Lung microvascular endothelial cell (primary cell): Measurements from ENCODE around the gene MCRIP1. TPM values are rescaled to one million over a fixed set of nuclear protein-coding genes. Genes with fewer than 3 reads are reported as not detected.
"Not testable (repeated sequence)": the region's sequence is repeated elsewhere in the genome, so short reads cannot be mapped to it uniquely, and the experiment has no call there.

ENCODE experiments used
- DNase-seq, 2 donors: peaks; one replicate each; pipeline versions ENCODE4 v3.0.0 to v3.0.0-alpha.2; 2010; ENCODE audit warnings: low read depth in 2 of 2
- total RNA-seq: library from RNA; depleted of rRNA; stranded (reverse); fragments of >200 nt; gene quantifications from 2 replicates; pipeline ENCODE4 v1.2.1, GENCODE V29; 2014

The MCRIP1 gene
- total RNA-seq, 1 donor from 2014 or later, result 178 TPM

DNA sequence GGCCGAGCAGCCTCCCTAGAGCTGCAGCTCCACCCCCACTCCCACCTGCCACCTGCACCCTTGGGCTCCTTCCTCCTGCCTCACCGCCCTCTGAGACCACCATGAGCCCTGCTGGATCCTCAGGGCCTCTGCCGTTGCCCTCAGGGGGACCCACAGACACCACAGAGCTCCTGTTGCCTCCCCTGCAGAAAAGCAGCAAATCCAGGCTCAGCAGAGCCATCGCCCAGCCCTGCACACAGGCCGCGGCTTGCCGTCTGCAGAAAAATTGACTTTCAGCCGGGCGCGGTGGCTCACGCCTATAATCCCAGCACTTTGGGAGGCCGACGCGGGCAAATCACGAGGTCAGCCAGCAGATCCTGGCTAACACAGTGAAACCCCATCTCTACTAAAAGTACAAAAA lies 8.8 kb upstream of the MCRIP1 start:
- DNase-seq, result no peak

GRCh38 chr17:81840826-81841778 lies 8.0 kb upstream of the MCRIP1 start:
- DNase-seq, result no peak

DNA sequence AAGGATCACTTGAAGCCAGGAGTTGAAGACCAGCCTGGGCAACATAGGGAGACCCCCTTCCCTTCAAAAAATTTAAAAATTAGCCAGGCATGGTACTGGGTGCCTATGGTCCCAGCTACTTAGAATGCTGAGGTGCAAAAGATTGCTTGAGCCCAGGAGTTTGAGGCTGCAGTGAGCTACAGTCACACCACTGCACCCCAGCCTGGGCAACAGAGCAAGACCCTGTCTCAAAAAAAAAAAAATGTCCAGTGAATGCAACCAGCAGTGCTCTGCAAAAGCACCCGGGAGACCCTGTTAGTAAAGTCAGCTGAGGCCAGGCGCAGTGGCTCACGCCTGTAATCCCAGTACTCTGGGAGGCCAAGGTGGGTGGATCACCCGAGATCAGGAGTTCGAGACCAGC lies 7.0 kb upstream of the MCRIP1 start:
- DNase-seq, result not testable (repeated sequence)

GRCh38 chr17:81839301-81839700 lies 6.2 kb upstream of the MCRIP1 start:
- no peak for DNase-seq

GRCh38 chr17:81838753-81839255 lies 5.7 kb upstream of the MCRIP1 start:
- DNase-seq, result no peak

DNA sequence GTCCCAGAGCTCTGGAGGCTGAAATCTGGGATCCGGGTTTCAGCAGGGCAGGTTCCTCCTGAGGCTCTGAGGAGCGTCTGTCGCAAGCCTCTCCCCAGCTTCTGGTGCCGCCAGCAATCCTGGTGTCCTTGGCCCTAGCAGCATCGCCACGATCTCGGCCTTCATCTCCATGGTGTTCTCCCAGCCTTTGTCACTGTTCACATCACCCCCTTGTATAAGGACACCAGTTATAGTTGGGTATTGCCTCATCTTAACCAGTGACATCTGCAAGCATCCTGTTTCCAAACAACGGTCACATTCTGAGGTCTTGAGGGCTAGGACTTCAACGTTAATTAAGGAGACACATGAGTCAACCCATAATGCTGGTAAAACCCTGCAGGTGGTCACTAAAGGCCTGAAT lies 4.5 kb upstream of the MCRIP1 start:
- no peak for DNase-seq

GRCh38 chr17:81834831-81835267 lies 1.8 kb upstream of the MCRIP1 start, which contains the start of gene PPP1R27:
Gene PPP1R27, minus strand, starts transcription at chr17:81835050. Its CDS starts 97 bp downstream, at chr17:81834953.
- DNase-seq, result no peak

GRCh38 chr17:81833921-81834830 lies 1.1 kb upstream of the MCRIP1 start:
- no peak for DNase-seq

DNA sequence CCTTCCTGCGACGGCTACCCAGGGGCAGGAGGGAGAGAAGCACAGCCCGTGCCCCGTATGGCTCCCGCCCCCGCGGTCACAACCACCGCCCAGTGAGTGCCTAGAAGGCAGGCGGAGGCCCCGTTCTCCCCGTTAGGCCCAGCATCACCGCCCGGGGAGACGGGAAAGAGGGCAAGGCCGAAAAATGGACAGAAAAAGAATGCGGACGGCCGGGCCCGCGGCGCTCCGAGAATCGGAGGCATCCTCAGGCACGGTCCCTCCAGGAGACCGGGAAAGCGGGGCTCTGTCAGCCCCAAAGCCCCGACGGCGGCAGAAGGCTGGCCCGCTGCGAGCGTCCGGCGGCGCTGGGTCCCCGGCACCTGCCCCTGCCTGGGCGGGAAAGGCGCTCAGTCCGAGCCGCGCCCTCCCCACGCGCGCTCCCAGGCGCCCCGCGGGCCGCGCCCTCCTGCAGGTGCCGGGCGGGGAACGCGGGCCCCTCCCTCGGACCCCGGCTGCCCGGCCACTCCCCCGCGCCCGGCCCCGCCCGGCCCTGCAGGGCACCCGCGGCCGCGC lies 407 bp downstream of the MCRIP1 start:
- DNase-seq, result peak; percentile 24 to 33

DNA sequence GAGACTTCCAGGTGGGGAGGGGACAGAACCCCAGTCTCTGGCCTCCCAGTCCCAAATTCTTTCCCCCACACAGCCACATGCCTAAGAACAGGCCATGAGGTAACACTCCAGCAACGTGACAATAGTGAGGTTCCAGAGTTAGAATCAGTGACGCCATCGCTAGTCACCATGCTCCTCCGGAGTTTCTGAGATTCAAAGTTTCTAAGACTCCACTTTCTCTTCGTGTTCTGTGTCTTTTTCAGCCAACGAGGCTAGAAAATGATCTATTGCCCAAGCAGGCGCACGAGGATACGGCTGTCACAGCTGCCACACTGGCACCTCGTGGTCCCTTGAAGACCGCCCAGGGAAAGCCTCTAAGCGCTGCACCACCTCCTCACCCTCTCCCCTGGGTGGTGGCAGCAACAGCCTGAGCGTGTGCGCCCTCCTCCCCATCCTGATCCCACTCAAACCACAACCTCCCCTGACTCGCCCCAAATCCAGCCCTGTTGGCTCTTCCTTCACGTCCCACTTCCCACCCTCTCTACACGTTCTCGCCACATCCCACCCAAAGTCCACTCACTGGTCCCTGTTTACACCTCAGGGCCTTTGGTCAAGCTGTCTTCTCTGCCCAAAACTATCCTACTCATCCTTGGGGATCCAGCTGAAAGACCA lies 1.0 kb downstream of the MCRIP1 start:
- peak in 1 of 2 donors; percentile 13 for DNase-seq

- DNase-seq, result no peak
Measured at GRCh38 chr17:81831563-81831956, 1.5 kb downstream of the MCRIP1 start.

- no peak for DNase-seq
Measured at GRCh38 chr17:81829858-81830257, 3.2 kb downstream of the MCRIP1 start.

GRCh38 chr17:81828656-81829055 lies 4.4 kb downstream of the MCRIP1 start:
- peak in 1 of 2 donors; percentile 21 for DNase-seq

DNA sequence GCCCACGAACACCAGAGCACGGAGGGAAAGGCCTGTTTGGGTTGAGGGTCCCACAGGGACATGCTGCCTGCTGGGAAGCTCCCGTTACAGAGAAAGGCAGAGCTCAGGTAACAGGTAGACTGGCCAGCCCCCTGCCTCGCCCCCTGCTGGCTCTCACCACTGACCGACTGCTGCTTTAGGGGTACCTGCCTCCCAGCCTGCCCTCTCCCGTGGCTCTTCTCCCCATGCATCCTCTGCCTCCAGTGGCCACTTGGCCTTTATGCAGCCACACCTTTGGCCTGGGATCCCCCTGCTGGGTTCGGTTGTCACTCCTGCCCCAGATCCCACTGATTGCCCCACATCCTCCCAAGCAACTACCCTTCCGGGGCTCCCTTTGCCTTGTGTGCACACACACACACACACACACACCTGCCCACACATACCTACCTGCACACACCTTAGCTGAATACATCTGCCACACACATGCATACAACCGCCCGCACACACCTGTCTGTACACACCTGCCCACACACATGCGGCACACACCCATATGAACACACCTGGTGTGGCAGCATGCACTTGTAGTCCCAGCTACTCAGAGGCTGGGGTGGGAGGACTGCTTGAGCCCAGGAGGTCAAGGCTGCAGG lies 7.1 kb downstream of the MCRIP1 start:
- DNase-seq, result no peak

- DNase-seq, result no peak
Measured at GRCh38 chr17:81824595-81824994, 8.5 kb downstream of the MCRIP1 start.

- DNase-seq, result no peak
Measured at GRCh38 chr17:81823820-81824550, 9.1 kb downstream of the MCRIP1 start.

GRCh38 chr17:81822996-81823819 lies 9.9 kb downstream of the MCRIP1 start:
- no peak for DNase-seq

DNA sequence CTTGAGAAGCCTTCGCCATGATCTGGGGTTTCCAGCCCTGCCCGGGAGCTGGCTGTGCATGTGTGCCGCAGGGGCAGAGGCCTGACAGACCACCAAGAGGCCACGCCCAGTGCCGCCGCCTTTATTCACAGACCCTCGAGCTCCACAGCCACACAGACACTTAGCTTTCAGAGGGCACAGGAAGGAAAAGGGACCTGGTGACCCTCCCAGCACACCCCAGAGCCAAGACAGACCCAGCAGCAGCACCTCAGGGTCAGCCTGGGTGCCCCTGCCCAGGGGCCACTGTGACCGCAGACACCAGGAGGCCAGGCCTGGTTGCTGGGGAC lies 10.8 kb downstream of the MCRIP1 start:
- no peak for DNase-seq
